Measurements from ENCODE around the gene DNPEP. TPM values are rescaled to one million over a fixed set of nuclear protein-coding genes. Genes with fewer than 3 reads are reported as not detected.

Gene DNPEP
- total RNA-seq, 1 experiment from 2014 or later, result 60.9 TPM

- H3K18ac ChIP-seq (ENCODE audit: insufficient read length, low read depth, low read length), result no peak overlapping the region
- H4K8ac ChIP-seq (replicated peaks; ENCODE audit: insufficient read length, low read depth, low read length), result no peak overlapping the region
- DNase-seq, result peak; percentile 76
- H3K23ac ChIP-seq (ENCODE audit: insufficient read length, low read depth, low read length), result no peak overlapping the region
- Mint-ChIP-seq H3K4me3 (no peak overlapping the region), H3K36me3 (ENCODE audit: insufficient read depth in 1 of 3, low read depth in 3 of 3) (no peaks in the 10 kb centered on the region), H3K27ac (peak overlapping the region in 1 of 3 experiments; percentile 30; a peak in 1 of 7 replicates), H3K4me1 (peaks cover 21 to 35% of the 10 kb centered on the region in 2 experiments), H3K9me3 (no peaks in the 10 kb centered on the region; a peak in 1 of 5 replicates), H3K27me3 (ENCODE audit: low read depth) (peaks cover 8% of the 10 kb centered on the region)
- H4K20me1 ChIP-seq (ENCODE audit: control insufficient read depth, insufficient read depth, insufficient read length), result no peaks in the 10 kb centered on the region
- no peaks in the 10 kb centered on the region for H3K79me2 ChIP-seq (ENCODE audit: insufficient read depth, low read length)
- H3K23me2 ChIP-seq (ENCODE audit: insufficient read length, low read depth, low read length, poor library complexity, severe bottlenecking), result no peaks in the 10 kb centered on the region
- H3T11ph ChIP-seq (ENCODE audit: low read length), result no peak overlapping the region
- no peak overlapping the region for H3K56ac ChIP-seq (ENCODE audit: insufficient read length, low read depth, low read length)
- H2BK12ac ChIP-seq (ENCODE audit: insufficient read length, low read depth, low read length), result no peak overlapping the region
- H3K9ac ChIP-seq (ENCODE audit: extremely low read depth, insufficient read length, low read length), result no peak overlapping the region
- H3K14ac ChIP-seq (ENCODE audit: insufficient read depth, low read length), result no peak overlapping the region
- H3K79me1 ChIP-seq (ENCODE audit: insufficient read depth, low read depth, low read length, poor library complexity, severe bottlenecking), result no peaks in the 10 kb centered on the region
- H2AK5ac ChIP-seq (ENCODE audit: insufficient read length, low read length), result no peak overlapping the region
- no peak overlapping the region for H4K5ac ChIP-seq (ENCODE audit: insufficient read length, low read depth, low read length)
- no CpG with 5 or more reads among the region's 9 CpGs for WGBS (ENCODE audit: extremely low coverage, insufficient read length, low lambda C conversion rate)
- no peak overlapping the region for H2AFZ ChIP-seq (ENCODE audit: low read length)
- no peak overlapping the region for H3K4me2 ChIP-seq (ENCODE audit: insufficient read depth, insufficient read length, low read length)
- H4K91ac ChIP-seq (ENCODE audit: insufficient read length, low read depth, low read length), result no peak overlapping the region
- H3K4ac ChIP-seq (ENCODE audit: low read depth, low read length), result no peak overlapping the region
- peak; percentile 50 for TF ChIP-seq CTCF (conservative IDR thresholded peaks at IDR 0.05)
- no peak overlapping the region for H3K27ac ChIP-seq (ENCODE audit: insufficient read length, low read depth, low read length)
- no peak overlapping the region for H2BK120ac ChIP-seq (ENCODE audit: low read depth, low read length, poor library complexity, severe bottlenecking)
- H2BK15ac ChIP-seq (ENCODE audit: low read depth, low read length), result no peak overlapping the region
- H3K4me1 ChIP-seq (ENCODE audit: insufficient read depth, low read length), result no peaks in the 10 kb centered on the region
- H2BK20ac ChIP-seq (ENCODE audit: low read depth, low read length, poor library complexity, severe bottlenecking), result no peak overlapping the region
- no peak overlapping the region for H2BK5ac ChIP-seq (ENCODE audit: insufficient read length, low read length)
- no peaks in the 10 kb centered on the region for H3K27me3 ChIP-seq (ENCODE audit: insufficient read depth, low read length)
- H3K9me3 ChIP-seq (ENCODE audit: control insufficient read depth, low read depth, low read length), result no peaks in the 10 kb centered on the region
Measured at GRCh38 chr2:219405451-219405850, 17.7 kb upstream of the DNPEP start.
